ENCODE data around the gene TYSND1.

DNA sequence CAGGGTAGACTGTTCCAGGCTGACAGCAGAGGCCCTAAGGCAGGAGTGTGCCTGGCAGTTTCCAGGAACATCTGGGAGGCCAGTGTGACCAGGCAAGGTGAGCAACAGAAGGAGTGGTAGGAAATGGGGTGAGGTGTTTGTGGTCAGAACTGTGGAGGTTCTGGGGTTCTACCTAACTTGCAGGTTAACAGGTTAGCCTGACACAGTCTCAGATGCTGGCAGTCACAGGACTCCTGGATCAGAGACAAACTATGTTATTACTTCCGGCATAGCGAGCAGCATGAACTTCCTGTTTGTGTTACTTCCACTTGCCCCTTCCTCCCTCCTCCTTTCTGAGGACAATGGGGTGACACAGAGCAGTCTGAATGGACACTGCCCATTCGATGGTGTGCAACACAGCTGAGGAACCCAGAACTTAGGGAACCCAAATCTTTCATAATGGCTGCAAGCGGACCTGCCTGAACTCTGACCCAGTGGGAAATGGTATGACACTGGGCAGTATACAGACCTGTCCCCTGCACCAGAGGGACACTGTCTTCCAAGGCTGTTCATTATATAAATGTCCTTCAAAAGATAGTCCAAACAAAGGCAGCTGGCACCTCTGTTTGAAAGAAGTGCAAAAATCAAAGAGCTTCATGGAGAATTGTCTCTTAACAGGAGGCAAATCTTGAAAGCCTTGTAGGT, 27.7 kb upstream of the TYSND1 start:
- TF ChIP-seq POLR2A (IDR thresholded peaks at IDR 0.05; ENCODE audit: extremely low read depth, insufficient read length) (no peak), CTCF (IDR thresholded peaks at IDR 0.05; ENCODE audit: low read depth, low read length) (no peak)
